GM12878 (cell line): ENCODE results near the gene LEKR1. TPM values are rescaled to one million over a fixed set of nuclear protein-coding genes. Genes with fewer than 3 reads are reported as not detected.
A peak's percentile ranks its signal among the peaks of the same experiment; 100 is the strongest.

Experiments used
- ATF7 ChIP-seq: fragments of 450-650 bp; IDR thresholded peaks from 2 replicates; pipeline ENCODE4 v1.6.1; 2016; ENCODE audit warnings: low read depth, mild to moderate bottlenecking
- BACH1 ChIP-seq: fragments of 450-650 bp; IDR thresholded peaks from 2 replicates; pipeline ENCODE4 v1.6.1; 2017; ENCODE audit warnings: mild to moderate bottlenecking, borderline replicate concordance
- BHLHE40 ChIP-seq, 2 experiments: fragments of 450-650 bp in 1 of 2; IDR thresholded peaks; 2 replicates each; pipeline ENCODE4 v1.6.1; 2011 to 2017; ENCODE audit warnings: low read depth in 2 of 2, borderline replicate concordance in 1 of 2, improper control_type of control experiment in 1 of 2, low read length in 1 of 2, mild to moderate bottlenecking in 1 of 2
- CBFB ChIP-seq: IDR thresholded peaks from 2 replicates; pipeline ENCODE4 v1.6.1; 2016; ENCODE audit warnings: antibody characterized with exemption, low read depth
- CREB1 ChIP-seq: IDR thresholded peaks from 2 replicates; pipeline ENCODE4 v1.6.1; 2012; ENCODE audit warnings: low read depth, mild to moderate bottlenecking, inconsistent platforms
- CREM ChIP-seq: IDR thresholded peaks from 2 replicates; pipeline ENCODE4 v1.6.1; 2014; ENCODE audit warnings: antibody characterized with exemption, low read depth
- EGR1 ChIP-seq, 2 experiments: IDR thresholded peaks; 1 replicate in 1 of 2; 2 replicates in 1 of 2; pipeline ENCODE4 v1.6.1; 2011 to 2012; ENCODE audit warnings: low read depth in 2 of 2, low read length in 2 of 2, borderline replicate concordance in 1 of 2, mild to moderate bottlenecking in 1 of 2, moderate library complexity in 1 of 2
- FOXM1 ChIP-seq: IDR thresholded peaks from 2 replicates; pipeline ENCODE4 v1.6.1; 2012; ENCODE audit warnings: low read depth, mild to moderate bottlenecking, inconsistent platforms, low read length, moderate library complexity
- GATAD2B ChIP-seq: fragments of 450-650 bp; conservative IDR thresholded peaks from 2 replicates; pipeline ENCODE4 v1.6.1; 2017; ENCODE audit warnings: low read depth, mild to moderate bottlenecking, moderate library complexity
- IKZF2 ChIP-seq, 2 experiments: fragments of 450-650 bp; IDR thresholded peaks; 2 replicates each; pipeline ENCODE4 v1.6.1; 2017; ENCODE audit warnings: mild to moderate bottlenecking in 2 of 2, moderate library complexity in 2 of 2
- JUNB ChIP-seq: IDR thresholded peaks from 2 replicates; pipeline ENCODE4 v1.6.1; 2016; ENCODE audit warnings: antibody characterized with exemption, mild to moderate bottlenecking
- LARP7 ChIP-seq: fragments of 450-650 bp; IDR thresholded peaks from 2 replicates; pipeline ENCODE4 v1.6.1; 2017; ENCODE audit warnings: mild to moderate bottlenecking
- MTA3 ChIP-seq: IDR thresholded peaks from 2 replicates; pipeline ENCODE4 v1.6.1; 2012; ENCODE audit warnings: low read length, inconsistent platforms, borderline replicate concordance
- NR2F1 ChIP-seq: fragments of 450-650 bp; conservative IDR thresholded peaks from 2 replicates; pipeline ENCODE4 v1.6.1; 2017; ENCODE audit warnings: mild to moderate bottlenecking
- NRF1 ChIP-seq: conservative IDR thresholded peaks from 2 replicates; pipeline ENCODE4 v1.6.1; 2011; ENCODE audit warnings: mild to moderate bottlenecking, low read depth, low read length, improper control_type of control experiment
- POLR2A ChIP-seq: IDR thresholded peaks from 2 replicates; pipeline ENCODE4 v1.6.1; 2011; ENCODE audit warnings: low read depth, mild to moderate bottlenecking, low read length
- POLR2AphosphoS2 ChIP-seq: IDR thresholded peaks from 2 replicates; pipeline ENCODE4 v1.6.1; 2011; ENCODE audit warnings: low read depth, mild to moderate bottlenecking, low read length, improper control_type of control experiment, moderate library complexity
- POLR2AphosphoS5 ChIP-seq: IDR thresholded peaks from 2 replicates; pipeline ENCODE4 v1.6.1; 2011; ENCODE audit warnings: mild to moderate bottlenecking, low read length, inconsistent platforms
- POU2F2 ChIP-seq: IDR thresholded peaks from 3 replicates; pipeline ENCODE4 v1.6.1; 2011; ENCODE audit warnings: low read depth, mild to moderate bottlenecking, low read length, borderline replicate concordance
- RUNX3 ChIP-seq: IDR thresholded peaks from 2 replicates; pipeline ENCODE4 v1.6.1; 2012; ENCODE audit warnings: low read length, inconsistent platforms
- SREBF2 ChIP-seq: IDR thresholded peaks from 2 replicates; pipeline ENCODE4 v1.6.1; 2012; ENCODE audit warnings: mild to moderate bottlenecking, low read length
- SRF ChIP-seq, 2 experiments: IDR thresholded peaks; 2 replicates each; pipeline ENCODE4 v1.6.1; 2011; ENCODE audit warnings: low read depth in 2 of 2, low read length in 2 of 2, mild to moderate bottlenecking in 1 of 2, moderate library complexity in 1 of 2
- SUPT20H ChIP-seq: IDR thresholded peaks from 2 replicates; pipeline ENCODE4 v1.6.1; 2011; ENCODE audit warnings: low read depth, mild to moderate bottlenecking, low read length, moderate library complexity, borderline replicate concordance; ENCODE audit not compliant: control insufficient read depth
- TAF1 ChIP-seq: IDR thresholded peaks from 2 replicates; pipeline ENCODE4 v1.6.1; 2011; ENCODE audit warnings: mild to moderate bottlenecking, low read depth, low read length, borderline replicate concordance
- TCF12 ChIP-seq: IDR thresholded peaks from 2 replicates; pipeline ENCODE4 v1.6.1; 2011; ENCODE audit warnings: low read depth, mild to moderate bottlenecking, low read length
- TCF3 ChIP-seq: IDR thresholded peaks from 2 replicates; pipeline ENCODE4 v1.6.1; 2012; ENCODE audit warnings: low read depth, mild to moderate bottlenecking, low read length, borderline replicate concordance; ENCODE audit not compliant: insufficient read depth
- YY1 ChIP-seq: IDR thresholded peaks from 2 replicates; pipeline ENCODE4 v1.6.1; 2011; ENCODE audit warnings: low read depth, mild to moderate bottlenecking, low read length
- ZBED1 ChIP-seq: IDR thresholded peaks from 2 replicates; pipeline ENCODE4 v1.6.1; 2016; ENCODE audit warnings: borderline replicate concordance
- polyA plus RNA-seq, 11 experiments: library from polyadenylated mRNA; depleted of rRNA in 4 of 11; unstranded in 6 of 11; stranded (reverse) in 5 of 11; fragments of >200 nt; fragmentation: Nextera tagmentation in 4 of 11; fragmentation: Illumina TruSeq in 1 of 11; extraction: Ambion mirVana in 4 of 11; extraction: Trizol in 1 of 11; gene quantifications; 1 replicate in 1 of 11; 2 replicates in 10 of 11; pipeline versions ENCODE4 v1.2.1 to v1.2.3, GENCODE V29; 2011 to 2016; ENCODE audit warnings: inconsistent platforms in 2 of 11, missing spikeins in 2 of 11, low read depth in 1 of 11
- total RNA-seq, 4 experiments: library from RNA; depleted of rRNA in 3 of 4; stranded (reverse); fragments of >200 nt in 3 of 4; fragmentation: Illumina TruSeq in 1 of 4; extraction: Trizol in 1 of 4; gene quantifications; 2 replicates each; pipeline versions ENCODE4 v1.2.1 to v1.2.3, GENCODE V29; 2013 to 2021
- TF ChIP-seq, protein P1 (sequence below): fragments of 450-650 bp; conservative IDR thresholded peaks from 2 replicates; pipeline ENCODE4 v1.6.1; 2017; ENCODE audit warnings: mild to moderate bottlenecking, moderate library complexity
- TF ChIP-seq, protein P2 (sequence below): fragments of 450-650 bp; IDR thresholded peaks from 2 replicates; pipeline ENCODE4 v1.6.1; 2017; ENCODE audit warnings: mild to moderate bottlenecking

The LEKR1 gene
- total and polyA plus RNA-seq, 10 of the 15 experiments (the other 5 are each of a cell fraction or from before 2014, with no cell fraction given), result 0.48 to 3.2 (median 1.3) TPM

DNA sequence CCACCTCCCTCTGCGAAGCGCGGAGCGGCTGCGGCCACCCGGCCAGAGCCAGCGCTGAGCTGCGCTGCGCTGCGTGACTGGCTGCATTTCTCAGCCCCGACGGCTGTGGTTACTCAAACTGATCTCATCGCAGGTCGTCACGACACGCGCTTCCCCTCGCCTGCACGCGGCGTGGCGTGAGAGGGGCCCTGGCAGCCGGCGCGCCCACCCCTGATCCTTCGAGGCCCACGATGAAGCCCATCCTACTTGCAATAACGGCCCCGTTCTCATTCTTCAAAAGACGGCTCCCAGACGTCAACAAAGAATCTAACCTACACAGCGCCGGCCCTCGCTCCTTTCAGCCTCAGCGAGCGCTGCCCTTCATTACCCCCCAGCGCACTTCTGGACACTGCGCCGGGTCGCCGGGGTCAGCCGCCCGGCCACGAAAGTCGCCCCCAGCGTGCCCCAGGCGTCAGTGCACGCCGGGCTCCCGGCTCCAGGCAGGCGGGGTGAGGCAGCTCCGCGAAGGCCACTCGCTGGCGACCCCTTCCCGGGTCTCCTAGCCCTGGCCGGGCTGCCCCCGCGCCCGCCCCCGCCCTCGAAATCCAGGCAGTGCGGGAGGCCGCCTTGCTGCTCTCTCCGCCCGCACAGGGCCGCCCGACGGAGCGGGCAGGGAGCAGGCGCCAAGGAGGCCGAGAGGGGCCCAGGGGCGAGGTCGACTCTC lies 9.9 kb upstream of the LEKR1 start (continued):
- TF ChIP-seq TCF12, result peak; percentile 97
- peak; percentile 56; the same call in 1 of the 2 replicates for TF ChIP-seq CREB1
- TF ChIP-seq, protein P1, sequence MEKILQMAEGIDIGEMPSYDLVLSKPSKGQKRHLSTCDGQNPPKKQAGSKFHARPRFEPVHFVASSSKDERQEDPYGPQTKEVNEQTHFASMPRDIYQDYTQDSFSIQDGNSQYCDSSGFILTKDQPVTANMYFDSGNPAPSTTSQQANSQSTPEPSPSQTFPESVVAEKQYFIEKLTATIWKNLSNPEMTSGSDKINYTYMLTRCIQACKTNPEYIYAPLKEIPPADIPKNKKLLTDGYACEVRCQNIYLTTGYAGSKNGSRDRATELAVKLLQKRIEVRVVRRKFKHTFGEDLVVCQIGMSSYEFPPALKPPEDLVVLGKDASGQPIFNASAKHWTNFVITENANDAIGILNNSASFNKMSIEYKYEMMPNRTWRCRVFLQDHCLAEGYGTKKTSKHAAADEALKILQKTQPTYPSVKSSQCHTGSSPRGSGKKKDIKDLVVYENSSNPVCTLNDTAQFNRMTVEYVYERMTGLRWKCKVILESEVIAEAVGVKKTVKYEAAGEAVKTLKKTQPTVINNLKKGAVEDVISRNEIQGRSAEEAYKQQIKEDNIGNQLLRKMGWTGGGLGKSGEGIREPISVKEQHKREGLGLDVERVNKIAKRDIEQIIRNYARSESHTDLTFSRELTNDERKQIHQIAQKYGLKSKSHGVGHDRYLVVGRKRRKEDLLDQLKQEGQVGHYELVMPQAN, result no peak
- peak; percentile 30; the same call in 1 of the 2 replicates for TF ChIP-seq JUNB
- TF ChIP-seq NR2F1, result peak; percentile 97
- peak; percentile 98 for TF ChIP-seq TCF3
- TF ChIP-seq BHLHE40 (IDR thresholded peaks at IDR 0.05; ENCODE audit: borderline replicate concordance in 1 of 2, low read depth in 2 of 2, low read length in 1 of 2), result peak in 1 of 2 experiments; percentile 74; a peak in 2 of 4 replicates
- peak; percentile 91; the same call in 2 of the 3 replicates for TF ChIP-seq POU2F2
- TF ChIP-seq RUNX3, result peak; percentile 85
- TF ChIP-seq FOXM1, result peak; percentile 97
- TF ChIP-seq LARP7, result no peak
- no peak for TF ChIP-seq ATF7
- 0 out of 2 replicates have a peak, but pooled peaks have one; percentile 51 for TF ChIP-seq ZBED1
- no peak for TF ChIP-seq SRF (IDR thresholded peaks at IDR 0.05; ENCODE audit: low read depth in 2 of 2, low read length in 2 of 2)
- TF ChIP-seq IKZF2 (IDR thresholded peaks at IDR 0.05), result peak in 1 of 2 experiments; percentile 3; a peak in 1 of 4 replicates
- TF ChIP-seq POLR2A, result peak; percentile 76; the same call in 1 of the 2 replicates
- TF ChIP-seq EGR1 (IDR thresholded peaks at IDR 0.05; ENCODE audit: borderline replicate concordance in 1 of 2, low read depth in 2 of 2, low read length in 2 of 2), result peak in 1 of 2 experiments; percentile 60; a peak in 1 of 3 replicates
- peak; percentile 63; the same call in 1 of the 2 replicates for TF ChIP-seq CBFB
- 0 out of 2 replicates have a peak, but pooled peaks have one; percentile 23 for TF ChIP-seq YY1
- TF ChIP-seq NRF1, result no peak
- TF ChIP-seq POLR2AphosphoS5, result peak; percentile 19; the same call in 1 of the 2 replicates
- TF ChIP-seq SREBF2, result no peak
- TF ChIP-seq SUPT20H, result no peak
- 0 out of 2 replicates have a peak, but pooled peaks have one; percentile 20 for TF ChIP-seq TAF1
- peak; percentile 91 for TF ChIP-seq CREM
- peak; percentile 11; the same call in 1 of the 2 replicates for TF ChIP-seq POLR2AphosphoS2
- peak; percentile 78 for TF ChIP-seq BACH1
- 0 out of 2 replicates have a peak, but pooled peaks have one; percentile 46 for TF ChIP-seq MTA3
- TF ChIP-seq, protein P2, sequence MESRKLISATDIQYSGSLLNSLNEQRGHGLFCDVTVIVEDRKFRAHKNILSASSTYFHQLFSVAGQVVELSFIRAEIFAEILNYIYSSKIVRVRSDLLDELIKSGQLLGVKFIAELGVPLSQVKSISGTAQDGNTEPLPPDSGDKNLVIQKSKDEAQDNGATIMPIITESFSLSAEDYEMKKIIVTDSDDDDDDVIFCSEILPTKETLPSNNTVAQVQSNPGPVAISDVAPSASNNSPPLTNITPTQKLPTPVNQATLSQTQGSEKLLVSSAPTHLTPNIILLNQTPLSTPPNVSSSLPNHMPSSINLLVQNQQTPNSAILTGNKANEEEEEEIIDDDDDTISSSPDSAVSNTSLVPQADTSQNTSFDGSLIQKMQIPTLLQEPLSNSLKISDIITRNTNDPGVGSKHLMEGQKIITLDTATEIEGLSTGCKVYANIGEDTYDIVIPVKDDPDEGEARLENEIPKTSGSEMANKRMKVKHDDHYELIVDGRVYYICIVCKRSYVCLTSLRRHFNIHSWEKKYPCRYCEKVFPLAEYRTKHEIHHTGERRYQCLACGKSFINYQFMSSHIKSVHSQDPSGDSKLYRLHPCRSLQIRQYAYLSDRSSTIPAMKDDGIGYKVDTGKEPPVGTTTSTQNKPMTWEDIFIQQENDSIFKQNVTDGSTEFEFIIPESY, result peak; percentile 94
- TF ChIP-seq GATAD2B, result peak; percentile 27
